GM15510 (cell line): ENCODE data around the gene SHOC1.

Experiments used
- POLR2A ChIP-seq: IDR thresholded peaks from 3 replicates; pipeline ENCODE4 v1.6.1; 2011; ENCODE audit warnings: borderline replicate concordance; ENCODE audit not compliant: insufficient read length; ENCODE audit errors: extremely low read depth

Gene SHOC1

DNA sequence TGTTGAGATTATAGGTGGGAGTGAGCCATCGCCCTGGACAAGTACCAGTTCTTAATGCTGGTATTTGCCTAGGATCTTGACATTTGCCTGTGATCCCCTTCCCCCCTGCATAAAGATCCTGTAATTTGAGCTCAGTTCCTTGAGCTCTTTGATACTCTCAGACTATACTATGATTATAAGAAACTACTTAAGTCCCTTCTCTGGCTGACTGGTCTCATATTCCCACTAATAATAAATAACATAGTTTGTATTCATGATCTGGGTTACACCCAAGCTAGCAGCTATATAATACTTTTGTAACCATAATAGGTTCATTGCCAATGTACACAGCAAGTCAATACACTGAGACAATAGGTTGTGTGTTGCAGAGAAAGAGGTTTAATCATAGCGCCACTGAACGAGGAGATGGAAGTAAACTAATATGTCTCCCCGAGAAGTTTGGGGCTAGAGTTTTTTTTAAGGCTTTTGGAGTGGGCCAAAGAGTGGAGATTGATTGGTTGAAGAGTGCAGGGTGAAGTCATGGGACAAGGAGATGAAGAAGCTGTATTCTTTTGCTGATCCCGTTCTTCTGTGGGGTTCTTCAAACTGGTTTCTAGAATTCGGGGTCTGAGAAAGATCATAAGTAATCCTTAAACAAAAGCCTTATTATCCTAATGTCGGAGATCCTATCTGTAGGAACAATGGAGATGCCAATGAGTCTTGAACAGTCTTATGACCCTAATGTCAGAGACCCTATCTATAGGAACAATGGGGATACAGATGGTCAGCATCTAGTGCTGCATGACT lies 20.7 kb upstream of the SHOC1 start:
- no peak for TF ChIP-seq POLR2A

DNA sequence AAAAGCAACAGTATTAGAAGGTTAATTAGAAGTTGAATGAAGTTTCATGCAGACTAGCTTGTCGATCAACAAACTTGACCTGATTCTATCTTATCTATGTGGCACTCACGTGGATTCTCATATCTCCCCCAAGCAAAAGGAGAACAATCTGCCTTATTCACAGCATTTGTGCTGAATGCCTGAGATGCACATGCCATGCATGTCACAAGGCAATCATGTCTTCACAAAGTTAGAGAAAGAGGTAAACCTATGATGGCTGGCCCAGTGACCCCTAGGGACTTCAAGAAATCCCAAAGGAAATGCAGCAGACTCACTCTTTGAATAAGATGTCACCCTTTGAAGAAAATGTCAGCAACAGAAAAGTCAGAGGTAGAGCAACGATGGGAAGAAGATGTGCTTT lies 17.6 kb upstream of the SHOC1 start:
- no peak for TF ChIP-seq POLR2A

DNA sequence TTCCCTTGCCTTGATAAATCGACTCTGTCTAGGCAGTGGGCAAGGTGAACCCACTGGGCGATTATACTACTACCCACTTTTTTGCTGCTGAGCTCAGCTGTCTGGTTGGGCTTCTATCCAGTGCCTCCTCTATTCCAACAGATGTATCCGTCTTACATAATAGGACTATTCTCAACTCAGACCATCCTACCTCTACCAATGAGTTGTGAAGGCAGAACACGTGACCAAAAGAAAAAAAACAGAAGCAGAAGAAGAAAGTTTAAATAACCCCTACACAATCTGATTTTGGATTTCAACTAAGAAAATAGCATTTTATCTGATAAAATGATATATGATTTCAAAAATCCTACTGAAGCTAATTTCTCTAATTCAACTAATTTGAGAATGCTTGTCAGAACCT lies 16.2 kb upstream of the SHOC1 start:
- TF ChIP-seq POLR2A, result no peak

DNA sequence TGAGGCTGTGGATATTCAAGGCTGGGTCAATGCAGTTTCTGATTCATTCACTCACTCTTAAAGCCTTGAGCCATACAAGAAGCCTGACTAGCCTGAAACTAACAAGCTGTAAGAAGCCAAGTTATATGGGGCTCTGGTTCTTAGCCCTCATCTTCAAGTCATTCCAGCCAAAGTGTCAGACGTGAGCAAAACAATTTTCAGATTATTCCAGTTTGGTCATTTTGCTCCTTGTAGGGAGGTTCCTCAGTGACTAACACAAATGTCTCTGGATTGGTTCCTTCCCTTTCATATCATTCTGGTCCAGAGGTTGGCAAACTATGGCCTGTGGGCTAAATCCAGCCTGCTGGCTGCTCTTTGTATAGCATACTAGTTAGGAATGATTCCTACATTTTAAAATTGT lies 12.5 kb upstream of the SHOC1 start:
- no peak for TF ChIP-seq POLR2A

DNA sequence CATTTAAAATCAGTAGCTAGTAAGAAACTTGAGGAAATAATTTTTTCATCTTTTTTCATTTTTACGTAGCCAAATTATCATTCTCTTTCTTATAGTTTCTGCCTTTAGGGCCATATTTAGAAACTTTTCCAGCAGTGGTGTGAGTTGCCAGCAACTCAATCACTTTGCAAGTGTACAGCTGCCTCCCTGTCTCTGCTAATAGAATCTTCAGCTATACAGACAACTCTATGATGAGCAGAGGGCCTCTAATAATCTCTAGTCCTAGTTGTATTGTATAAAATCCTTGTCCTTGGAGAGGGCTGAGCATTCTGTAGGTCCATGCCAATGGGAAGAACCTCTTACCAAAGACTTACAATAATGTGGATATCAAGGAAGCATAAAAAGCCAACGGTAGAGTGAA lies 11.5 kb upstream of the SHOC1 start:
- TF ChIP-seq POLR2A, result no peak

DNA sequence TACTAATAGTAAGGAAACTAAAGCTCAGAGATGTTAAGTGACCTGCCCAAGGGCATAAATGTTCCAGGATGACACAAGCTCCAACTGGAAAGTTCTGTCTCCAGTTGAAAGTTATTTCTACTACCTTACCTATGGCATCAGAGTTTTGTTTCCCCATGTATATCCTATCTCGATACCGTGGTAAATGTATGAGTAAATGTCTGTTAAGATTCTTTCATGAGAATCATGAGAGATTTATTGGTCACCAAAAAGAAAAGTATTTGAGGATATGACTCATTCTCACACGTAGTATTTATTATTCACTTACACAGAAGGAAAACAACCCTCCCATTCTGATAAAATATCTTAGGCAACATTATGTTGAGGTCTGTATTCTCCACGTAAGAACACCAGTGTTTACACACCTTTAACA lies 11.1 kb upstream of the SHOC1 start:
- TF ChIP-seq POLR2A, result no peak

DNA sequence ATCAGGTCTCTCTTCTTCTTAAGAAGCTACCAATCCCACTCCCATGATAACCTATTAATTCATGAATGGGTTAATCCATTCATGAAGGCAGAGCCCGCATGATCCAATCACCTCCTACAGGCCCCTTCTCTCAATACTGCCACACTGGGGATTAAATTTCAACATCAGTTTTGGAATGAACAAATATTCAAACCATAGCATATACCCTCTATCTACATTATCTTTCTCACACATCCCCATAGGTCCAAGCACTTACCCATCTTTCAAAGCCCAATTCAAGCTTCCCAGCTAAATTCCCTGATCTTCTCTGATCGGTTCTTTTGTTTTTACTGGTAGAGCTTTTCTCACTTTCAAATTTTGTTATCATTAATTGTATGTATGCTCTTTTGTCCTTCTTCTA lies 10.5 kb upstream of the SHOC1 start:
- TF ChIP-seq POLR2A, result no peak

DNA sequence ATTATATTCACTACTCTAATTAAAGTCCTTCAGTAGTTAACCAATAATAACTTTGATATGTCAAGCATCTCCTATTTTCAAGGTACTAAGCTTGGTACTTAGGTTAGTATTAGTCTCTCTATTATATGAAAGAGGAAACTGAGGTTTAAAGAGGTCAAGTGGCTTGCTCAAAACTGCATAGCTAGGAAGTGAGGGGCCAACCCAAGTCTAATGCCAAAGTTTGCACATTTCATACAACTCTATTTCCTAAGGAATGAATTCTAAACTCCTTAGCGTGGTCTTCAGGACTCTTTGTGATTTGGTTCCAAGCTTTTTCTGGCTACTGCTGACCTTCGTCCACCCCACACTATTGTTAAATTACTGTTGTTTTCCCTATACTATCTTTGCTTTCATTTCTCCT lies 9.9 kb upstream of the SHOC1 start:
- no peak for TF ChIP-seq POLR2A

DNA sequence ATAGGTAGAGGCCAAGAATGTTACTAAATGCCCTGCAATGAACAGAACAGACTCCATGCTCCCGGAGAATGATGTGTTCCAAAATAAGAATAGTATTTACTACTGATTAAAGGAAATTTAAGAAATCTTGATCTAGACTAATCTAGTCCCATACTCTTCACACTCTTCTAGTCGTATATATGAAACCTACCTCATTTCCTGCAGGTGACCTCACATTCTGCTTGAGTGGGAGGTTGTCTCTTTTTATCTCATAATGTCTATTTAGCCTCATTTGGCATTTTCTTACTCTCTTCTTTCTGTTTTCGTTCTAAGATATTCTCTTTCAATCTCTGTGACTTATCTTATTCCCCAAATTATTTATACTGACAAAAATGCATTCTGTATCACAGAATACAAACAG lies 9.2 kb upstream of the SHOC1 start:
- no peak for TF ChIP-seq POLR2A

DNA sequence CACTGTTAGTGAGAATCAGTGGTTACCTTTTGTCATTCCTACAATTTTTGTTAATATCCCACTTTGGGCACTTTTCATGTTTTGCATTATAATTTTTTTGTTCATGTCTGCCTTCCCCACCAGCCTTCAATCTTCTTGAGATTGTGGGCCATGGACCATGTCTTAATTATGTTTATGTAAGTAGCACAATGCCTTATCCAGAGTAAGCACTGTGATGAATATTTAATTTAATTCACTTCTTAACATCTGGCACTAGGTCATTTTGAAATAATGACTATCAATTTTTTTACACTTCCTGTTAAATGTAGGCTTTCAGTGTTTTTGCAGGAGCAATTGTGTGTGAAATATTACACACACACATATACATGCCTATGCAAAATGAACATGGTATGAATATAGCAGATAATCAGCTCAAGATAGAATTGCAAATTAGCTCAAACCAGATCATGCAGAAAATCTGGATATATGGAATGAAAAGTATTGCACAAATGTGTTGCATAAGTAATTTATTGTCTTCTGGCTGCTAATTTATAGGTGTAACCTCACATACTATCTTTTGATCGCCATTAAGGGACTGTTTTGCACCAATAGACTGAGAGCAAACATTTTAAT lies 5.3 kb upstream of the SHOC1 start:
- no peak for TF ChIP-seq POLR2A

DNA sequence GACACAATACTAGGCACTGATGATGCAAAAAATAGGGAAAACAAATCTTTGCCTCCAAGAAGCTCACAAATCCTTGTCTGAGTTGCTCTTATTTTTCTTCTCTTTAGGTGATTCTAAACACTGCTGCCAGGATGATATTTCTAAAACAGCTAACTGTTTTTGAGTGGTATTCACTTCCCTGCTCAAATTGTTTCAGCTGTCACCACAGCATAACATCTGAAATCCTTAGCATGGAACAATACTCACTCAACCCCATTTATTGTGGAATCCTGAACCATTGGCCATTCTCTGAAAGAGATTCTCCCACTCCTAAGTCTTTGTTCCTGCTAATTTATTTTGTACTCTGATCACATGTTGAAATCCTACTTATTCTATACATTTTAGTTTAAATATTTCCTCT lies 4.8 kb upstream of the SHOC1 start:
- no peak for TF ChIP-seq POLR2A

DNA sequence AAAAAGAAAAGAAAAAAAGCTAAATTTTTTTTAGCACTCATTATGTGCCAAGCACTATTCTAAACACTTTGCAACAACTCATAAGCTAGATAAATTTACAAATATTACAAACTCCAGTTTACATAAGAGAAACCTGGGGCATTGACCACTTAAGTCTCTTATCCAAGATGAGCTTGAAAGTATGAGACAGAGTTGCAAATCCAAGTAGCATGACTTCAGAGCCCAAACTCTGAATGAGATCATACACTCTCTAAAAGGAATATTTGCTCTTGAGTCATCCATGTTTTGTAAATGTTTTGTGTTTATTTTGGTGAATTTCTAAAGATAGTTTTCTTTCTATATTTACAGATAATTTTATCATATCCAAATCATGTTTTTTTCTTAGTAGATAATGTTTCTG lies 4.0 kb upstream of the SHOC1 start:
- no peak for TF ChIP-seq POLR2A

DNA sequence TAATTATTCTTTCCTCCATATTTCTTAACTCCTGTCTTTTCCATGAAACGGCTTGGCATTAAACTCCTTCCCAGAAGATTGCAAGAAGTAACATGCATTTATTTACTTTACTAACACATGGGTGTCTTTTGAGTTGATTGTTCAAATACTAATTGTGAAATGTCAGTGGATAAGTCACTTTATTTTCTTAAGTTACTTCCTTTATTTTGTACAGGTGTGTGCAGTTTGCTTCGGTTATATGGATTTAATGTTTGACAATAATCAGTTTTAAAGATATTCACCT lies 761 bp upstream of the SHOC1 start:
- no peak for TF ChIP-seq POLR2A

DNA sequence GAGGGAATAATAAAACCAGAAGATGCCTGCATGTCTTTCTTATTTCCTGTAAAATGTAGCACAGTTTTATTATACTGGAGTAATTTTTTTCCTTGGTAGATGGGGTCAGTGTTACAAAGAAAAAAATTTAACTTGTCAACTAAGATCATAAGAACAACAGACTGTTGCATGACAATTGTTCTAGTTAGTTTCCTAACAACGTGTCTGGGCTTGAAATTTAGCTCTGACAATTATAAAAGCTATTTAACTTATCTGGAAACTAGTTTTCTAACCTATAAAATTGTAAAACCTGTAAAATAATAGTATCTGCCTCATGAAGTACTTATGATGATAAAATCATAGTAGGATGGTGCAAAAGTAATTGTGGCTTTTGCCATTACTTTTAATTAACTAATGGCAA lies 4.9 kb downstream of the SHOC1 start:
- TF ChIP-seq POLR2A, result no peak

DNA sequence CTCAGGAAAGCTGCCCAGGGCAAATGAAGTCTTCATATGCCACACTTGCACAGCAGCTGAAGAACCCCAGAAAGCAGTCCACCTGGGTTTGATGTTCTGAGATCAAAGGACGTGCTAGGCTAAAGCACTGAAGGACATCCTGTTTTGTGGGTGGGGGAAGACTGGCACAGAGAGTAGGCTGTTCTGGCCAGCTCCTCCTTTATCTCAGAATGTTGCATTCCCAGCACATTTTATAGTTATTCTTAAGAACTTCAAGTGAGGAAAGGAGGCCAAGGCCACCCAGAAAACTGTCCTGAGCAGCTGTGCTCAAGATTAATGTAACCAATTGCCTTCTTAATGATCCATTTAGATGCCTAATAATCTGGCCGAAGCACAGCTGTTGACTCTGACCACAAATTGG lies 10.9 kb downstream of the SHOC1 start:
- no peak for TF ChIP-seq POLR2A

DNA sequence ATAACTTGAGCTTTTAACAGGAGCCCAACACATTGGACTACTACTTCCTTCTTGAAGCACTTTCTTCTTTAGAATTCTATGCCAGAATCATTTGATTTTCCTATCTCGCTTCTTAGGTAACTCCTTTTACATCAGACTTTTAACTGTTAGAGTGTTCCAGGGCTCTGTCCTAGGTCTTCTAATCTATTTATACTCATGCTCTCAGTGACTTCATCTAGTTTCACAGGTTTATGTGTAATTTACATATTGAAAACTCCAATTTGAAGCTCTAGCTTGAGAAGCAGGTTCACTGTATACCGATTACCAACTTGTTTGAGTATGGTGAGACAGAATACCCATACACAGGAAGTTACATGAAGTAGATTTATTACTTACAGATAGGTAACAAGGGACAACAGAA lies 11.3 kb downstream of the SHOC1 start:
- TF ChIP-seq POLR2A, result no peak

DNA sequence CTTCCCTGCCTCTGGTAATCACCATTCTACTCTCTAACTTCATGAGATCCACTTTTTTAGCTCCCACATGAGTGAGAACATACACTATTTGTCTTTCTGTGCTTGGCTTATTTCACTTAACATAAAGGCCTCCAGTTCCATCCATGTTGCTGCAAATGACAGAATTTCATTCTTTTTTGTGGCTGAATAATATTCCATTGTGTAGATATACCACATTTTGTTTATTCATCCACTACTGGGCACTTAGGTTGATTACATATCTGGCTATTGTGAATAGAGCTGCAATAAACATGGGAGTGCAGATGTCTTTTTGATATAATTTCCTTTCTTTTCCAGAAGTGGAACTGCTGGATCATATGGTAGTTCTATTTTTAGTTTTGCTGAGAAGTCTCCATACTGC lies 28.7 kb downstream of the SHOC1 start:
- no peak for TF ChIP-seq POLR2A

DNA sequence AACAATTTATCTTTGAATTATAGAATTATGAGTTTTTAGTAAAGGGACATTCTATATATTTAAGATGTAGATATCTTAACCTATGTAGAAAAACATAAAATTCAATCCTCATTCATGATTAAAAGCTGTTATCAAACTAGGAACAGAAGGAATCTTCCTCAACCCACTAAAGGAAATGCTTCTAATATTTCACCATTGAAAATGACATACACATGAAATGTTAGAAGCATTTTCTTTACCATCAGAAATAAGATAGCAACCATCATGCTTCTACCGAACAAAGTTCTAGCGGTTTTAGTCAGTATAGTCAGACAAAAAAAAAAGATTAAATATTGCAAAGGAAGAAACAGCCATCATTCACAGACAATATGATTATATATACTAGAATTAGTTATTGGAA lies 32.2 kb downstream of the SHOC1 start:
- no peak for TF ChIP-seq POLR2A
